NCI-H82 (cell line): ENCODE results near the gene MAP3K9.
"Not testable (repeated sequence)": the region's sequence is repeated elsewhere in the genome, so short reads cannot be mapped to it uniquely, and the experiment has no call there.

ENCODE experiments used
- DNase-seq: peaks from one replicate; lab custom pipeline; 2025; lab: John Stamatoyannopoulos, UW

Gene MAP3K9

DNA sequence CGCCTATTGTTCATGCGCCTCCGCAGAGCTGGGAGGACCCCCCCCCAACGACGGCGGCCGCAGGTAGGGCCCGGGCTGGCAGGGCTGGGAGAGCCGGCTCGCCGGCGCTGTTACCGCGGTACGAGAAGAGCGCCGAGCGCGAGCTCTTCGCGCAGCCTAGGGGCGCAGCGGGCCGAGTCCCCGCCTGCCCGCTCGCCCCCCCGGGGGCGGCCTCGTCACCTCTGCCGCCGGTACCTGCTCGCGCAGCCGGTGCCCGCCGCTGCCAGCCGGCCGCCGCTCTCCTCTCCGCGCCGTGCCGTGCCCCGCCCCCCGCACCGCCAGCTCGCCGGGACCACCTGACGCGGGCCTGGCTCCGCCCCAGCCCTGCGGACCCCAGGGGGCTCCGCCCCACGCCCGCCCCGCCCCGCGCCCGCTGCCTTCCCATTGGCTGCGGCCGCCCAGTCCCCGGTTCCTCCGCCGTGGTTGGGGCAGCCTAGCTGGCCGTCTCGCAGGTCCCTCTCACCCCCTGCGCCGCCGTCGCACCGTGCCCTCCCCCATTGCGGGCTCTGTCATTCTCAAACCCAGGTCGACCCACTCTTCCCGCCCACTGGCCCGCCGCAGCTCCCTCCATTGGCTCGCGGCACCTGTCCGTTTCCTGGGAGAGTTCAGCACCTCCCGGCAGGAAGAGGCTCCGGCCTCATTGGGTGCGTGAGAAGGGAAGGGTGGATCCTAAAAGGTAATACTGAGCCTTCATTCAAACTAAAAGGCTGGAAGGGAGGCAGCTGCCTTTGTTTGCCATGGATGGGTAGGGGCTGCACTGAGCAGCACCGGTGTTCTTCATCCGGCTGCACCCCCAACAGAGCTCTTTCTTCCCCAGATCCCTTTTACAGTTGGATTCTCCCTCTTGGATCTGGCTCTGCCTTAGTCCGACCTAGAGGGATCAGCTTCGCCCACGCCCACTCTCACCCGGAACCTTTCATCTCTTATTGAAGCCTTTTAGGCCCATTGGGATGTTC is at the start of gene MAP3K9:
Gene MAP3K9, minus strand, starts transcription at position 289 of the 995 bp plus-strand sequence. CDS start 342 bp downstream, outside the sequence.
- peak; percentile 98 for DNase-seq

DNA sequence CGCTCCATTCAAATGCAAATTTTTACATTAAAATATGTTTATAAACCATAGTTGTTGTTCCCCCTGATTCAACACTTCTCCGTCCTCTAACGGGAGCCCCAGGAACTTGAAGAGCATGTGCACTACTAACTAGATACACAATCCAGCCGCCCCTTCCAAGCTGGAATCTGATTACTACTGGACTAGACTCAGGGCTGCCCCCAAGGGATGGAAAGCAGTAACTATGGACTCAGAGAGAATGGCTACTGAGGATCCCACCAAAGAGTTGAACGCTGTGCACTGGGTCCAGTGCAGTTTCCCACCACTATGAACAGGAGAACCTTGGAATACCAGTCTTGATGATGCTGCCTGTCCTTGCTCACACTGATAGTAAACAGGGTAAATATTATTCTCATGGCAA is 49.3 kb upstream of the MAP3K9 start:
- peak; percentile 5 for DNase-seq

DNA sequence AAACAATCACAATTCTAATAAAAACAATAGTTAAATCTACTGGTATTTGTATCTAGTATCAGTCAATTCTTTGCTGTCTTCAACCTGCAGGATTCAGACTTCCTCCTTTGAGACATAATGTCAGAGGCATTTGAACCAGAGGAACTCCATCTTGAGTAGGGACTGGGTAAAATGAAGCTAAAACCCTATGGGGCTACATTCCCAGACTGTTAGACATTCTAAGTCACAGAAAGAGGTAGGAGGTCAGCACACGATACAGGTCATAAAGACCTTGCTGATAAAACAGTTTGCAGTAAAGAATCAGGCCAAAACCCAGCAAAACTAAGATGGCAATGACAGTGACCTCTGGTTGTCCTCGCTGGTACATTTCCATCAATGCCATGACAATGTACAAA is 48.2 kb upstream of the MAP3K9 start:
- DNase-seq, result no peak

DNA sequence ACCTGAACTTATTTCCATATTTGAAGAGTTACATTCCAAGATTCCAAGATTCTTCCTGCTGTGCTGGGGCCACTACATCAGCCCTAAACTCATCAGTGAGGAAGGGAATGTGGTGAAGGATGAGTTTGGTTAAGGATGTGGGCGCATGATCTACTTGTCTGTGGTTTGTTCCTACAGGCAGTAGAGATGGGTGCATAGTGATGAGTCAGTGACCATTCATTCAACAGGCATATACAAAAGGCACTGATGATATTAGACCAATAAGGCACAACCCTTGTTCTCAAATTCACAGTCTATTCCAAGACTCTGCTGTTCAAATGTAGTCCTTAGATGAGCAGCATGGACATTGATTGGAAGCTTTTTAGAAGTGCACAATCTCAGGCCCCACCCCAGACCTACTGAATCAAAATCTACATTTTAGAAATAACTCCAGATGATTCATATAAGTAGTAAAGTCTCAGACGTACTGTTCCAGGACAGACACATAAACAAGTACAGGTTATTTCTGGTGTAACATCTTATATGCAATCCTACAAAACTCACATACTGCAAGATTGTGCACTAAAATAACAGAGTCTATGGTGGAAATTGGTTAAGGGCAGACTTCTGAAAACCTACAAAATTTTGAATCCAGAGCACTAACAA is 47.7 kb upstream of the MAP3K9 start:
- no peak for DNase-seq

DNA sequence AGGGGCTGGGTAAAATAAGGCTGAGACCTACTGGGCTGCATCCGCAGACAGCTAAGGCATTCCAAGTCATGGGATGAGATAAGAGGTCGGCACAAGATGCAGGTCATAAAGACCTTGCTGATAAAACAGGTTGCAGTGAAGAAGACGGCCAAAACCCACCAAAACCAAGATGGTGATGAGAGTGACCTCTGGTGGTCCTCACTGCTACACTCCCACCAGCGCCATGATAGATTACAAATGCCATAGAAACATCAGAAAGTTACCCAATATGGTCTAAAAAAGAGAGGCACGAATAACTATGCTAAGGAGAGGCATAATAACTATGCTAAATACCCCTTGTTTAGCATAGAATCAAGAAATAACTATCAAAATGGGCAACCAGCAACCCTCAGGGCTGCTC is 46.2 kb upstream of the MAP3K9 start:
- DNase-seq, result no peak

DNA sequence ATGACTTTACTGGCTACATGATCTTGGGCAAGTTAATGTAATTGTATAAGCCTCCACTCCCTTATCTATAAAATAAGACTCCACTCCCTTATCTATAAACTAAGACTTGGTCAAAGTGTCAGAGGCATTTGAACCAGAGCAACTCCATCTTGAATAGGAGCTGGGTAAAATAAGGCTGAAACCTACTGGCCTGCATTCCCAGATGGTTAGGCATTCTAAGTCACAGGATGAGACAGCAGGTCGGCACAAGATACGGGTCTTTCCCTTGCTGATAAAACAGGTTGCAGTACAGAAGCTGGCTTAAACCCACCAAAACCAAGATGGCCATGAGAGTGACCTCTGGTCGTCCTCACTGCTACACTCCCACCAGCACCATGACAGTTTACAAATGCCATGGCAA is 44.3 kb upstream of the MAP3K9 start:
- DNase-seq, result not testable (repeated sequence)

DNA sequence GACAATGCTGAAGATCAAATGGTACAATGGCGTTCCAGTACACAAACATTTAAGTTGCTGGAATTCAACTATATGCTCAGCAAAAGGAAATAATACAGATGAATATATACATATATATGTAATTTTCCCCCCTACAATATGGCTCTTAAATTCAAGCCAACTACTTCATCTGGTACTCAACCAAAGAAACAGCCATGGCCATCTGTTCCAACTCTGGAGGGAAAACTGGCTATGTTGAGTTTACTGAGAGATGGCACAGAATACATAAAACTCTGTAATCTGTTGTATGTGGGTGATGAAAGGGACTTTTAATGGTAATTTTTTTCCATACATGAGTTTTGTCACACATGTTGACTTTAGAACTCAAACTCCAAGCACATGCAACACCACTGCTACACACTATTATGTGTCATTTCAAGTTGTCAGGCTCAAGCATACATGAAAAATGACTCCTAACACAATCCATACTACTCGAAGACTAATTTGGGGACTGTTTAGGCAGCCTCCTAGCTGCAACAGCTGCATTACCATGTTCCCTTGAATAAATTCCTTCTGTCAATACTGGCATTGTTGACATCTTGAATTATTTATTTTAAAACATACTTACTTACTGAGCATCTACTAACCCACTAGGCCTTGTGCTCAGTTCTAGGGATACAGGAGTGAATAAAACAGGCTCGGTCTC is 38.2 kb upstream of the MAP3K9 start:
- no peak for DNase-seq

DNA sequence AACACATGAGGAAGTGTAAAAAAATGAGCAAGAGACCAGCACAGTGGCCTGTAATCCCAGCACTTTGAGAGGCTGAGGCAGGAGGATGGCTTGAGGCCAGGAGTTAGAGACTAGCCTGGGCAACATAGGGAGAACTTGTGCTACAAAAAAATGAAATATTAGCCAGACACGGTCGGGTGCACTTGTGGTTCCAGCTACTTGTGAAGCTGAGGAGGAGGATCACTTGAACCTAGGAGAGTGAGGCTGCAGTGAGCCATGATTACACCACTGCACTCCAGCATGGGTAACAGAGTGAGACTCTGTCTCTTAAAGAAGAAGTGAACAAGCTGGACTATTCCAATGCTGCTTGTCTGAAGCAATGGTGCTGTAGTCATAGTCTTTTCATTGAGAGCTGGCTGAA is 36.3 kb upstream of the MAP3K9 start:
- DNase-seq, result no peak

DNA sequence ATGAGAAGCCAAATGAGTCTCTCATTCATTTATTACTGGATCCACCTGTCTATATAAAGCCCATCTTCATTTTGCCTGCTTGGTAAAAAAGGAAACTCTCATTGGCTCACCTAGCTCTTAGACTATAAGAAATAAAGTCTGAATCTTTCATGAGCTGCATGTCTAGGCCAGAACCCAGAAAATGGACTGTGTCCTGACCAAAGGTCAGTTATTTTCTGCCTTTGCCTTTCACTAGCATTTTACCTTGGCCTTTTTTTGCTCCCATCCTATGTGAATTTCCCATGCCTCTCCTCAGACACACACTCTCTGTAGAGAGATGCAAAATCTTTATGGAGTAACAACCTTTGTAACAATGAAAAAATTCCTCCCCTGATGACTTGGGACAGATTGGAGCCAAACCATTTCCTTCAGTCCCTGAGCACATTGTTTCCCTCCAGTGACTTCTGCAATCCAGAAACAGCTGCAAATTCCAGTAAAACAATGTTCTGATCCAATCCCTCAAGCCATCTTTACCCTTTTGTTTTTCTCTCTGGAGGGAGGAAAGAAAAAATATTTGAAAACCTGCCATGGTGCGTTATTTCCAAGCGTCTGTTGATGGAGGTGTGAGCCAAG is 33.6 kb upstream of the MAP3K9 start:
- no peak for DNase-seq

DNA sequence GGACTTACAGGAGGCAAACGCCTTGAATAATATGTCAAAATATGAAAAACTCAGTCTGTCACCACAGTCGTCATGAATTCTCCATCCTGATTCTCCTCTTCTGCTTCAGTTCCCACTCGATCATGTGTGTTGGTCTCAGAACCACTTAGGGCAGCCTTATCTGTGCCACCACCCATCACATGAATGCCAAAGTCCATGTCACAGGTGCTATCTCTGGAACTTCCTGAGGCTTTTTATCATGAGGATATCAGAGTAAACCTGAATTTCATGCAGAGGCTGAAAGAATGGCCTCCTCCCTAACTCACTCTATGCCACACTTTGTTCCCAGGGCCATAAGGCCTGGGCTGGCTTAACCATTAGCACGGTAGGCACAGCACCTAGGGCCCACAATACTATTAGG is 28.8 kb upstream of the MAP3K9 start:
- no peak for DNase-seq

DNA sequence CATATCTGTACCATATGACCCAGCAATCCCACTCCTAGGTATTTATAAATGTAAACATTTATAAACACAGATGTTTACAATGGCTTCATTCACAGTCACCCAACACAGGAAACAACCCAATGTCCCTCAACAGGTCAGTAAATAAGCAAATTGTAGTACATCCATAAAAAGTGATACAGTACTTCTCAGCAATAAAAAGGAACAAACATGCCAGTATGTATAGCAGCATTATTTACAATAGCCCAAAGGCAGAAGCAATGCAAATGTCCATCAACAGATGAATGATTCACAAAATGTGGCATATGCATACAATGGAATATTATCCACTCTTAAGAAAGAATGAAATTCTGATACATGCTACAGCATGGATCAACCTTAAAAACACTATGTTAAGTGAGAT is 27.6 kb upstream of the MAP3K9 start:
- DNase-seq, result no peak

DNA sequence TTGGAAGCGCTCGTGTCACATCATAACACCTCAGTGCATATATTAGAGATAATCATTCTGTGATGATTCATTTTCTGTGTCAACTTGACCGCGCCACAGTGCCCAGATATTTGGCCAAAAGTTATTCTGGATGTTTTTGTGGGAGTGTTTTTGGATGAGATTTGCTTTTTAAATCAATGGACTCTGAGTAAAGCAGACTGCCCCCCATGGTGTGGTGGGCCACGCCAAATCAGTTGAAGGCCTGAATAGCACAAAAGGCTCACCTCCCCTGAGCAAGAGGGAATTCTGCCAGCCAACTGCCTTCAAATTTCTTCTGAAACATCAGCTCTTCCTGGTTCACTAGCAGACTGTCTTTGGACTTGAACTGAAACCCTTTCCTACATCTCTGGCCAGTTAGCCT is 24.6 kb upstream of the MAP3K9 start:
- no peak for DNase-seq

DNA sequence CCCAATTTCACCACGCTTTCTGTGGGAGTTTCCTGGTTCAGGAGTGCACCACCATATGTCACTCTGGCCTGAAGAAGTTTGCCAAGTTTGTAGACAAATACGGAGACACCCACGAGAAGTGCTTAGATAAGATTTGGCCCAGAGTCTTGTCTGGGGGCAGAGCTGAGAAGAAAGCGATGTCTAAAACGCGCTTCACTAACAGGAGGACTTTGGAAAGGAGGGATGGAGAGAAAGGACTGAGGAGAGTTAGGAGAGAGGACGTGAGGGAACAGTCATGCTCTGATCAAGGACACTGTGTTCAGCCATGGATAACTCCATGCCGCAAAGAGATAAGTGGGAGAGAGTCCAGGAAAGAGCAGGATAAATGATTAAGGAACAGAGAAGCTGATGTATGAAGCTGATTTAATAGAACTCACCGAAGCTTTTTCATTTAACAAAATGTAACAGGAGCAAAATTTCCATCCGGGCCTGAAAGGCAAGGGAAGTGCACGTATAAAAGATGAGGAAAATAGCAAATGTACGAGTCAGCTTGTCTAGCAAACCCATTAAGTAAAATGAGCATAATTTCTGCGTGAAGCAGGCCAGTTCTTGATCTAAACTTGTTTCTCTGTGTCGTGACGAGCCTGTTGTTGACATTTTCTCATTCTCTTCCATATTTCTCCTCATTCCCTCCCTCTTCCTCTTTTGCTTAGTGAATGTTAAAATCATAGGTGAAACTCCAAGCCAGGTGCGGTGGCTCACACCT is 23.4 kb upstream of the MAP3K9 start:
- no peak for DNase-seq

DNA sequence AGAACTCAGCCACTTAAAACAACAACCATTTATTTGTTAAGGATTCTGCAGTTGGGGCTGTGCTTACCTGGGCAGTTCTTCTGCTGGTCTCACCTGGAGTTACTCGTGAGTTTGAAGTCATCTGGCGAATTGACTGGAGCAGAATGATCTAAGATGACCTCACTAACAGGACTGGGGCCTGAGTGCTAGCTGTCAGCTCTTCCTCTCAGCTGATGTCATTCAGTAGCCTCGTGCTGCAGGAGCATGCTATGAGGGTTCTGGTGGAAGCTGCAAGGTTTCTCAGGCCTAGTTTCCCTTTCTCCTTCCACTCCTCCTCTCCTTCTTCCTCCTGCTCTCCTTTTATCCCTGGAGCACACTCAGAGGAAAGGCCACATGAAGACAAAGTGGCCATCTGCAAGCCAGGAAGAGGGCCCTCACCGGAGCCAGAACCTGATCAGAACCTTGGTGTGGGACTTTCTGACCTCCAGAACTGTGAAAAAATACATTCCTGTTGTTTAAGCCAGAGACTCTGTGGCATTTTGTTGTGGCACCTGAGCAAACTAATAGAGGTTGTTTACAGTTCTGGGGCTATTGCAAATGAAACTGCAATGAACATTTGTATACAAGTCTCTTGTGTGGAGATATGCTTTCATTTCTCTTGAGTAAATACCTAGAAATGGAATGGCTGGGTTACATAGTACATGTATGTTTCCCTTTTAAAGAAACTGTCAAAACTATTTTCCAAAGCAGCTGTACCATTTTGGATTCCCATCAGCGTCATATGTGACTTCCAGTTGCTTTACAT is 21.9 kb upstream of the MAP3K9 start:
- DNase-seq, result no peak

DNA sequence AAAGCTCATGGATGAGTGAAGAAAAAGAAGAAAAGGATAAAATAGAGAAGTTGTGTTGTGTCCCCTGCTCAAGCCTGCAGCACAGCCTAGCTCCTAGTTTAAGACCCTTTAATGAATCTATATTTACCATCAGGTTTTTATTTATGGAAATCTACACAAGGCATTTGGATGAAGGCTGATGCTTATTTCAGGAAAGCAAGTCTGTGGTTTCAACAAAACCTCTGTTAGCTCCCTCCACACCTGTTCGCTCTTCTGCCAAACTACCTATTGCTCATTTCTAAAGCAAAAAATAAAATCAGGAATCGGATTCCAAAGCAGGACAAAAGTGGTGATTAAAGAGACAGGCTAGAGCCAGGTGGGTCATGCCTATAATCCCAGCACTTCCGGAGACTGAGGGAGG is 18.9 kb upstream of the MAP3K9 start:
- no peak for DNase-seq

DNA sequence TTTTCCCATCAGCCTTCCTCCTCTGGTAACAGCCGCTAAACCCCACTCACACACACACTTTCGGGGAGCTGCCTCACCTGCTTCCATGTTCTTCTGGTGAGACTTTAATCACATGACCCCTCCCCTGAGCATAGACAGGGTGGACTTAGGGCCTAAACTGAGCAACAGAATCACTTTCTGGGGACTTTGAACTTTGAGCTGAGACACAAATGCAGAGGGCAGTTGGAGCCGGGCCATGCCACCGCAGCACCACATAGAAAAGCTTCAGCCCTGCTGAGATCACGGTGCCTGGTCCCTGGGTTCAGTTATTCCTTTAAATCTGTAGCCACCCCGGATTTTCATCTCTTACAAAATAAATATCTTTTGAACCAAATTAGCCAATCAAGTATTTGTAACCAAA is 18.4 kb upstream of the MAP3K9 start:
- no peak for DNase-seq

DNA sequence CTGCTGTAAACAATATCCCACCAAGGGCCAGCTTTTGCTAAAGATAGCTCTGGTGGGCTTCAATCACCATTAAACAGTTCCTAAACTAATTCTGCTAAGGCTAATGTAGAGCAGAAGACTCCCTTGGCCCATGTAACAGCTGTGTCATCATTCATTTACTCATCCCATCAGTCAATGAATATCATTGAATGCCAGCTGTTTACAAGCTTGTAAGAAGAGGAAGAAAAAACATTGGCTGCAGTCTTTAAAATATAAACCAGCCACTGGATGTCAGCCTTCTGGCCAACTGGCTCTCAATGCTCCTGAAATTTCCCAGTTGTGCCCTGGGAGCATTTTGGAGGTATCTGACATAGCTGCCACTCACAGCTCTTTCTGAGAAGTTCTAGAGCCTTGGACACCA is 18.0 kb upstream of the MAP3K9 start:
- peak; percentile 41 for DNase-seq

DNA sequence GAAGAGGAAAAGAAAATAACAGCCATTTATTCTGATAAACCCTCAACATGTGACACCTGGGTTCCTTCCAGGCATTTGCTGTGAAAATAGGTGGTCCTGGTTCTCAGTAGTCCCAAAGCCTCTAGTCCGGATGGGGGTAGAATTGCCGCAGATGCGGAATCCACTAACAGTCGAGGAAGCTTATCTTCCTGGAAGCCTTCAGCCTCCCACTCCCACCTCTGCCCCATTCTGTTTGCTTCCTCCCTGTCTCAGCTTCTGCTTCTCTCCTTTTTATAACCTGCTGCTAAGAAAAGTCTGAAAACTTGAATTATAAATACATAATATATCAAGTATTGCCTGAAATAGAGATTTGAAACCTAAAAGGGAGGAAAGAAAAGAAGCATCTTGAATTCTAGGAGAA is 14.0 kb upstream of the MAP3K9 start:
- peak; percentile 21 for DNase-seq

DNA sequence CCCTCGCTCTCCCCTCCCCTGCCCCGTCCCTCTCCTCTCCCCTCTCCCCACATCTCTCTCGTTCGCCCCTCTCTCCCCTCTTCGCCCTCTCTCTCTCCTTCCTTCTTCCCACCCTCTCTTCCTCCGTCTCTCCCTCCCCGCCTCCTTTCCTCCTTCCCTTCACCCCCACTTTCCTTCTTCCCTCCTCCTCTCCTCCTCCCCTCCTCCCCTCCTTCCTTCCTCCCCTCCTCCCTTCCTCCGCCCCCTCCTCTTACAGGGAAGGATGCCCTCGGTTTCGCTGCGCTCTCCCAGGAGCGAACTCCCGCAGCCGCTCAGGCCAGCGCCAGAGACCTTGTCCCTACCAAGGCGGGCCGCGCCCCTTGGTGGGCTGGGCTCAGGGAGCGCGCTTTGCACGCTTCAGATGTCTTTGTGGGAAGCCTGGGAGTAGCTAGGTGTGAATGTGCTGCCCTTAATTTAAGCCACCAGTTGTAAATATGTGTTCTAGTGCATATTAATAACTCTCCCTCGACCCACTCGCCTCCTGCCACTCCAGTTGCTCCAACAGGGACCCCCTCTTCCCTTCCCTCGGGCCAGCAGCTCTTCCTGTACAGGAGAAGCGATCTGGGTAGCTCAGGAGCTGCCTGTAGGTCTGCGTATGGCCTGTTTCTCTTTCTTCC is 13.3 kb upstream of the MAP3K9 start:
- DNase-seq, result peak; percentile 82
